IMR-90 (cell line): ENCODE data around the gene SELP.

Experiments
- BHLHE40 ChIP-seq: fragments of 150-350 bp; IDR thresholded peaks from 2 replicates; pipeline ENCODE4 v1.6.1; 2016; ENCODE audit warnings: mild to moderate bottlenecking, low read depth, low read length
- MAZ ChIP-seq: IDR thresholded peaks from 2 replicates; pipeline ENCODE4 v1.6.1; 2012; ENCODE audit warnings: low read depth, mild to moderate bottlenecking, low read length, improper control_type of control experiment, moderate library complexity, borderline replicate concordance
- POLR2A ChIP-seq: IDR thresholded peaks from 2 replicates; pipeline ENCODE4 v1.6.1; 2012; ENCODE audit warnings: mild to moderate bottlenecking, low read depth, low read length
- TF ChIP-seq, protein P1 (sequence below): conservative IDR thresholded peaks from 2 replicates; pipeline ENCODE4 v1.5.1; 2012; ENCODE audit warnings: mild to moderate bottlenecking, low read depth, low read length, improper control_type of control experiment

DNA sequence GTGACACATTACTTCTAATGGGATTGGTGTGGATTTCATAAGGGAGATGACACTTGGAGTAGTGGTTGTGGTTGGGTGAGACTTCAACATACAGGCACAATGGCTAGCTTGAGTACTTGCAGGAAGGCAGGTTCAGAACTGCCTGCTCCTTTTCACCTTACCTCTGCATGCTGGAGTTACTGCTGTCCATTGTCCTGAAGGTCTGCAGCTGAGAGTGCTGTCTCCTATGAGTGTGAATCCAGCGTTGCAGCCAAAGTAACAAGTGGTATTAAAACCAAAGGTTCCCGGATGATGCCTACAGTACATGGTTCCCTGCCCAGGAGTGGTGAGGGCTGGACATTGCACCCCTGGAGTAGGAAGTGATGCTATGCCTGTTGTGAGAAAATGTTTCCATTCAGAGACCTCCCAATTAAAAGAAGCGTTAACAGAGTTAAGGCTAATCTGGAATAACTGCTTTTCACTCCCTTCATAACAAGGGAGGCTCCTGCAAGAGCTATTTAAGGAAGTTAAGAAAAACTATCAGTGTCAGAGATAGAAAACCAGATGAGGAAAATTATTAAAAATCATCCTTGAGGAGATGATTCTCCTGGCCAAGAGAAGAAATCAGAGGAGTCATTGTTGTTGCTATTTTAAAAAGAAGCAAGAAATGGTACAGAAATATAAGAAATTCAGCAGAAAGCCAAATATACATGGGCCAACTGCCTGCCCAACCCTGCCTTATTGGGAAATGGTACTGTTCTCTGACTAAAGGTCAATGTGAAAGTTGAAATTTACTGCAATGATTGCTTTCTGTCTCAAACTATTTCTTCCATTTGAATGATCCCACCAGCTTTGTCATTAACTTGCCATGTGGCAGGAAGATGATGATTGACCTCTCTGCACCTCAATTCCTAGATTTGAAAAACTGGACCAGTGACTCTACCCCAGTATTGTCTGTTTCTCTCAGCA is 33.9 kb downstream of the SELP start:
- TF ChIP-seq, protein P1, sequence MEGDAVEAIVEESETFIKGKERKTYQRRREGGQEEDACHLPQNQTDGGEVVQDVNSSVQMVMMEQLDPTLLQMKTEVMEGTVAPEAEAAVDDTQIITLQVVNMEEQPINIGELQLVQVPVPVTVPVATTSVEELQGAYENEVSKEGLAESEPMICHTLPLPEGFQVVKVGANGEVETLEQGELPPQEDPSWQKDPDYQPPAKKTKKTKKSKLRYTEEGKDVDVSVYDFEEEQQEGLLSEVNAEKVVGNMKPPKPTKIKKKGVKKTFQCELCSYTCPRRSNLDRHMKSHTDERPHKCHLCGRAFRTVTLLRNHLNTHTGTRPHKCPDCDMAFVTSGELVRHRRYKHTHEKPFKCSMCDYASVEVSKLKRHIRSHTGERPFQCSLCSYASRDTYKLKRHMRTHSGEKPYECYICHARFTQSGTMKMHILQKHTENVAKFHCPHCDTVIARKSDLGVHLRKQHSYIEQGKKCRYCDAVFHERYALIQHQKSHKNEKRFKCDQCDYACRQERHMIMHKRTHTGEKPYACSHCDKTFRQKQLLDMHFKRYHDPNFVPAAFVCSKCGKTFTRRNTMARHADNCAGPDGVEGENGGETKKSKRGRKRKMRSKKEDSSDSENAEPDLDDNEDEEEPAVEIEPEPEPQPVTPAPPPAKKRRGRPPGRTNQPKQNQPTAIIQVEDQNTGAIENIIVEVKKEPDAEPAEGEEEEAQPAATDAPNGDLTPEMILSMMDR = no peak
- TF ChIP-seq POLR2A = no peak
- no peak for TF ChIP-seq BHLHE40
- TF ChIP-seq MAZ = no peak
